Activated gamma-delta T cell treated with anti-CD3 and anti-CD28 coated beads, Interleukin-2, amount 50 U/mL, for 16 hours (primary cell): ENCODE data around the gene INIP.
"Not testable (repeated sequence)": the region's sequence is repeated elsewhere in the genome, so short reads cannot be mapped to it uniquely, and the experiment has no call there.

Experiments used
- DNase-seq: peaks from one replicate; pipeline ENCODE4 v3.0.0-alpha.2; 2020; ENCODE audit warnings: low read depth

Gene INIP

DNA sequence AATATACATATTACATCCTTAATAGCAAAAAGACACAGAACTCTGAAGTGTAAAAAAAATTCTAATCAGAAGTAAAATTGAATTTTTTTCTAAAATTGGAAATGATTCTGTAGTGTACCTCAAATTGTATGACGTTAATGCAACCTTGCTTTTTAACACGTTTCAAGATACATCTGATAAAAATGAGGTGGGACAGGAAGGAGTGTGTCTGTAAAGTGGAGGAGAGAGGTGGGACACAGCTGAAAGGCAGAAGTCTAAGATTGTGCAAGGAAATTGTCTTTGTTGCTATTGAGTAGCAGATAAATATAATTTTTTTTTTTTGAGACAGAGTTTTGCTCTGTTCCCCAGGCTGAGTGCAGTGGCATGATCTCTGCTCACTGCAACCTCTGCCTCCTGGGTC is 17.0 kb upstream of the INIP start:
- no peak for DNase-seq

DNA sequence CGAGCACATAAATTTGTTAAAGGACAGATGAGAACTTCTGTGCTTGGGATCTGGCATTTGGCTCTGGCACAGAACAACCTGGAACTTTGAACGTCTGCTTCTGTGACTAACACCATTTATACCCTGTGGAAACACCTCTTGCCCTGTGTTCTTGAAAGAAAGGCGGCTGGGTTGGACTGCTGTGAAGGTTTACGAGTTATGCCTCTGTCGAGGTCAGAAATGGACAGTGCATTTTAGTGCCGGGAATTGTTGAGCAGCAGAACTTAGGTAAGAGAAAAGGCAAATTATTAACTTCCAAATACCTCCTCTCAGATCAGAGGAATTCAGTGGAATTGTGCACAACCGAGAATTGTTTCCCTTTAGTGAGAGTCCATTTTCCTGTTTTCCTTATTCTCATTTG is 14.1 kb upstream of the INIP start:
- no peak for DNase-seq

DNA sequence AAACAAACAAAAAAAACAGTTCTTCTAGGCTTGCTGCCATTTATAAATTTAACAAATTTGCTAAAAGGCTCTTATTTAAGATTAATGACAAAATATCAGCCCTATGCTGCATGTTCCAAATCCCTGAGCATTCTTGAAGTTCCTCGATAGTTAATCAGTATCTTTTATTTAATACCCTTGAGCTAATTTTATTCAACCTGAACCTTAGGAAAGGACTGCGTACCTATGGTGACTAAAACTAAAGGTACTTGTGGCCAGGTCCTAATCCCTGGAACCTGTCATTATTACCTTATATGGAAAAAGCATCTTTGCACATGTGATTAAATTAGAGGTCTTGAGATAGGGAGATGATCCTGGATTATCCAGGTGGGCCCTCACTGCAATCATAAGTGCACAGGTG is 10.5 kb upstream of the INIP start:
- DNase-seq, result no peak

DNA sequence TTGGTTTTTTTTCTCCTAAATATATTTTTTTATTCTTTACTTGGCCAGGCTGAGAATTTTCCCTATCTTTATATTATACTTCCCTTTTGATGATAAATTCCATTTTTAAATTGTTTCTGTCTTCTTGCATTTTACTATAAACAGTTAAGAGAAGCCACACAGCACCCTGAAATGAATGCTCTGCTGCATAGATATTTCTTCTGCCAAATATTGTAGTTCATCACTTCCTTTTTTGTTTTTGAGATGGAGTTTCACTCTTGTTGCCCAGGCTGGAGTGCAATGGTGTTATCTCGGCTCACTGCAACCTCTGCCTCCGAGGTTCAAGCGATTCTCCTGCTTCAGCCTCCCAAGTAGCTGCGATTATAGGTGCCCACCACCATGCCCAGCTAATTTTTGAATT is 8.5 kb upstream of the INIP start:
- DNase-seq, result no peak

DNA sequence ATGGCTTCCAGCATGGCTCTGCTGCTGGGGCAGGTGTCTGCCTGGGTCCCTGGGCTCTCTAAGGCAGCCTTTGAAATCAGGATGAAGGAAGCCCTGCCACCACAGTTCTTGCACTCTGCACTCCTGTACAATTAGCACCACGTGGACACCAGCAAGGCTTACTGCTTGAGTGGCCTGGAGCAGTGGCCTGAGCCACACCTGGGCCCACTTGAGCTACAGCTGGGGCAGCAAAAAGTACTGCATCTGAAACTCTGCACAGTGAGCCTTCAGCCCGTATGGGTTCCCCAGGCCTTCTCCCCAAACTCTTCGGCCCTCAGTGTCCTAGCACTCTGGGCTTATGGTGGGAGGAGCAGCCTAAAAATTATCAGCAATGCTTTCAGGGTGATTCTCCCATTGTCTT is 8.0 kb upstream of the INIP start:
- DNase-seq, result no peak

DNA sequence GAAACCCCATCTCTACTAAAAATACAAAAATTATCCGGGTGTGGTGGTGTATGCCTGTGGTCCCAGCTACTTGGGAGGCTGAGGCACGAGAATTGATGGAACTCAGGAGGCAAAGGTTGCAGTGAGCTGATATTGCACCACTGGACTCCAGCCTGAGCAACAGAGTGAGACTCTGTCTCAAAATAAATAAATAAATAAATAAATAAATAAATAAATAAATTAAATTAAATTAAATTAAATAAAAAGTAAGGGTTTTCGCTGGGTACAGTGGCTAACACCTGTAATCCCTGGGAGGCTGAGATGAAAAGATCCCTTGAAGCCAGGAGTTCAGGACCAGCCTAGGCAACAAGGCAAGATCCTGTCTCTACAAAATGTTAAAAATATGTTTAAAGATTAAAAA is 4.8 kb upstream of the INIP start:
- not testable (repeated sequence) for DNase-seq

DNA sequence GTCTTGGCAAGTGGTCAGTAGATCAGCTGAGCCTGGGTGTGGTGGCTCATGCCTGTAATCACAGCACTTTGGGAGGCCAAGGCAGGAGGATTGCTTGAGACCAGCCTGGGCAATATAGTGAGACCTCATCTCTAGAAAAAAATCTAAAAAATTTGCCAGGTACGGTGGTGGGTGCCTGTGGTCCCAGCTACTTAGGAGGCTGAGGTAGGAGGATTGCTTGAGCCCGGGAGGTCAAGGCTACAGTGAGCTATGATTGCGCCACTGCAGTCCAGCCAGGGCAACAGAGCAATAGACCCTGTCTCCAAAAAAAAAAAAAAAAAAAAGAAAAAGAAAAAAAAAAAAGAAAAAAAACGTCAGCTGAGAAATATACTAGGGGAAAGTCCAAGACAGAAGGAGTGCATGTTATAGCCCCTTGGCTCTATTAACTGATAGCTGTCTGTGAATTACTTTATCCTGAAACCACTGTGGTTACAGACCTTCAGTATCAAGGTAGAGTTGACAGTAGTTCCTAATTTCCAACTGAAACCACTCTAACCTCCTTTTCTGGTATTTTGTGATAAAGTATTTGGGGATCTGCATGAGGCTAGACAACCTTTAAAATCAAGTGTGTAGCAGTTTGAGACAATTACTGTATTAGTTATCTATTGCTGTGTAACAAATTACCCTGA is 2.3 kb upstream of the INIP start:
- no peak for DNase-seq

DNA sequence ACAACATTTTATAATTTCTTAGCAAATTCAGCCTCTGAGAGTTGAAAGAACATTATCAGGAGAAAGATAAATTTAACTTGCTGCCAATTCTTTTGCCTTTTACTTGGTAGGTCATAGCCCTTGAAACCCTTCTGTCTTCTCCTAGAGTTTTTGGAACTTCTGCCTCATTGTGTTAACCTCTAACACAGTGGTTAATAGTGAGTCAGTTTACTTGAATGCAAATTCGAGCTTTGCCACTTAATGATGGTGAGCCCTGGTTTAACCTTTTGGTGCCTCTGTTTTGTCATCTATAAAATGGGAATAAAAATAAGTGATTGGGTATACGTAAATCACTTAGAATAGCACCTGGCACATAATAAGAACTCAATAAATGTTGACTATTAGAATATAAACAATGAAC is 1.8 kb upstream of the INIP start:
- no peak for DNase-seq

DNA sequence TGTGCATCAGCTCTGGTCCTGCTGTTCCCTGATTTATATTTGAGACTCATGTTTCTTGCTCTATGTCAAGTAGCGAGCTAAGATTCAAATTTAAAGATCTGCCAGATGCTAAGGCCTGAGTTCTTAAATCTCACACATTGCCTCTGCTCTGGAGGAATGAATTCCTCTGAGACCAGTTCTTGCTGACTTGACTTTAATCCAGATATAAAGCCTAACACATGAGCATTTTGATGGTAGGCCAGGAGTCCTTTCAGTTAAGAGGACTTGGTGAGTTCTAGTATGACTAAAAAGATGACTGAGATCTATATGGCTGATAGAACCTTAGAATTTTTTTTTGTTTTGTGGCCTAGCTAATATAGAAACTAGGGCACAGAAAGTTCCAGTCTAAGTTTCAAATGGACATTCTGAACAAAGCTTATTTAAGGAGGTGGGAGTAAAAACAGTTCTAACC is 1.3 kb upstream of the INIP start:
- no peak for DNase-seq

DNA sequence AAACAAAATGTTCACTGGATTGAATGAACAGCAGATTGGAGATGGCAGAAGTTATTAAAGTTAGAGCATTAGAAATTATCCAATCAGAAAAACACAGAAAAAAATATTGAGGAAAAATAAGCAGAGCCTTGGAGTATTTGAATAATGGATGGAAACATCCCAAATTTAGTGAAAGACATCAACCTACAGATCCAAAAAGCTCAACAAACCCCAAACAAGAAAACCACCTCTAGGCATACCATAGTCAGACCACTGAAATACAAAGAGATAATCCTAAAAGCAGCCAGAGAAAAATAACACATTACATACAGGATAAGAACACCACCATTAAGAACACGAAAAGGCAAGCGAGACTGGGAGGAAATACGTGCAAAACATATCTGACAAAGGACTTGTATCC is 5.2 kb downstream of the INIP start:
- no peak for DNase-seq

DNA sequence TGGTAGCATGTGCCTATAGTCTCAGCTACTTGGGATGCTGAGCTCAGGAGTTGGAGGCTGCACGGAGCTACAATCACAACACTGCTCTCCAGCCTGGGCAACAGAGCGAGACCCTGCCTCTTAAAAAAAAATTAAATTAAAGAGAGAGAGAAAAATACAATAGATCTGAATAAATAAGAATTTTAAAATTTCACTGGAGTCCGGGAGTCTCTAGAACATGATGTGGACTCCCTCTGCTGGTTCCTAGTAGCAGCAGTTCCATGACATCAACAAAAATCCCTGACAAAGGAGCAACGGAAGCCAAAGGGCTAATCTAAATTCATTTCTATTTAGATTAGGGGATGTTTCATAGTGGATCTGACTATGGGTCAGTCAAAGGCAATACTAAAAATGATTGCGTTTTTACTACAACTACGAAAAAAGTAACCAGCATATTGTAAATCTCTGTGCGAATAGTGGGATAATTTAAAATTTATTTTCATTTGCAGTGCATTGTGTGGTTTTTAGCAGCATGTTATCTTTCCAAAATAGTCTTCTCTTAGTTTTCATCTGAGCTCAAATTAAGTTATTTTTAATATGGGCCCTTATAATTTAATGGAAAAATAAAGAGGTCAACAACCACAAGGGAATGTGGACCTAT is 6.7 kb downstream of the INIP start:
- no peak for DNase-seq

DNA sequence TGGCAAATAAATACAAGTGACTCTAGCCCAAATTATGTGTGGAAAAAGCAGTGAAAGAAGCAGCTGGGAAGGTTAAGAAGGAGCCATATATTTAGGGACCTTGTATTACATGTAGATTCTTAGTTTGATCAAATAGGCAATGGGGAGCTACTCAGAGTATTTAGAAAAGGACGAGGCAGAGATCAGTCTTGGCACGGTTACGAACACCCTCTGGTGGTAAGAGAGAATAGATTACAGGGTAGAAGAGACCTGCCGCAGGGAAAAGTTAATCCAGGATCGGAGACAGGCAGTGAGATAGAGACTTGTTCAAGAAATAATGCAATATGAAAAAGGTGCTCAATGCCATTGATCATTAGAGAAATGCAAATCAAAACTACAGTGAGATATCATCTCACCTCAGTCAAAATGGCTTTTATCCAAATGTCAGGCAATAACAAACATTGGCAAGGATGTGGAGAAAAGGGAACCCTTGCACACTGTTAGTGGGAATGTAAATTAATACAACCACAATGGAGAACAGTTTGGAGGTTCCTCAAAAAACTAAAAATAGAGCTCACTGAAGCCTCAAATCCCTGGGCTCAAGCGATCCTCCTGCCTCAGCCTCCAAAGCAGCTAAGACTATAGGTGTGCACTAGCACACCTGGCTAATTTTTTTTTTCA is 12.0 kb downstream of the INIP start:
- no peak for DNase-seq

DNA sequence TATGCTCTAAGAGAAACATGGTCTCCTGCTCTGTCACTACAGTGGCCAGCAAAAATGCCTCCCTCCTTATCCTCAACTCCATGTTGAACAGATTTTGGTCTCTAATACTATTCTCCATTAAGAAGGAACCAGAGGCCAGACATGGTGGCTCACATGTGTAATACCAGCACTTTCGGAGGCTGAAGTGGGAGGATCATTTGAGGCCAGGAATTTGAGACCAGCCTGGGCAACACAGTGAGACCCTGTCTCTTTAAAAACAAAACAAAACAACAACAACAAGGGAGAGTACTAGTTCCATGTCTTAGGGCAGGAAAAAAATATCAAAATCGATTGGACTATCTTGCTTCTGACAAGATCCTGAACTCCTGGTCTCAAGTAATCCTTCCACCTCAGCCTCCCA is 14.6 kb downstream of the INIP start:
- DNase-seq, result no peak

DNA sequence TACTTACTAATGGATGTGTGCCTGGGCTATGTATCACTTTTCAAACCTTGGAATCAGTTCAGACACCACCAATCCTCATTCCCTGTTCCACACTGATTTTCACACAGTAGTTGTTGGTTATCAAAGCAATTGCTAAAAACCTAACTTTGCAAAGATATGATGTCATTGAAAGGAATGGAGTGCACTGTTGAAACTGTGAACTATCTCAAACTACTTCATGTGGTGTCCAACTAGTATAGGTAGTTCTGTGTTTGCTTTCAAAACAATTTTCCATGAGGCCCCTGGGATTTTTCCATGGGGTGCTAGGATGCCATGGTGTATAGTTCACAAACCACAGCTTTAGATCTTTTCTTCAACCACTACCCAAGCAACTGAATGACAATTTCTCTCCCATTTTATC is 17.8 kb downstream of the INIP start:
- no peak for DNase-seq

DNA sequence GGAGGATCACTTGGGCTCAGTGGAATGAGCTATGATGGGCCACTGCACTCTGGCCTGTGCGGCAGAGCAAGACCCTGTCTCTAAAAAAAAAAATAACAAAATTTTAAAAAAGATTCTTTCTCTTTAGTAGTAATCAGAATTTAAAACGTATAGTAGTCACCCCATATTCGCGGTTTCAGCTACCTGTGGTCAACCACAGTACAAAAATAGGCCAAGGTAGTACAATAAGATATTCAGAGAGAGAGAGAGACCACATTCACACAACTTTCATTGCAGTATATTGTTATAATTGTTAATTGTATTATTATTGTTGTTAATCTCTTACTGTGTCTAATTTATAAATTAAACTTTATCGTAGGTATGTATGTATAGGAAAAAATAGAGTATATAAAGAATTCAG is 18.7 kb downstream of the INIP start:
- DNase-seq, result no peak

DNA sequence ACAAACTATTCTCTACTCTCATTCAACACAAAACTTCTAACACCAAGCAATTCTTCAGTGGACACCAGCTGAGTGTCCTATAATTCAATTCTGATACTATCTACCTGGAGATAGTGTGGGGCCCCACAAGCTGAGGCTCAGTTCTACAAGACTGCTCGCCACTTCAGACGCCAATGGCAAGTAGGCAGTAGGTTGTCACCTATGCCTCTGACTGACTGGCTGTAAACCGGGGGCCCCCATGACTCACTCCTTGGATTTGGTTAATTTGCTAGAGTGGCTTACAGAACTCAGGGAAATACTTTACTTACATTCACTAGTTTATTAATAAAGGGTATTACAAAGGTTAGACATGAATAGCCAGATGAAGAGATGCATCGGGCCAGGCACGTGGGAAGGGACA is 21.5 kb downstream of the INIP start:
- no peak for DNase-seq

DNA sequence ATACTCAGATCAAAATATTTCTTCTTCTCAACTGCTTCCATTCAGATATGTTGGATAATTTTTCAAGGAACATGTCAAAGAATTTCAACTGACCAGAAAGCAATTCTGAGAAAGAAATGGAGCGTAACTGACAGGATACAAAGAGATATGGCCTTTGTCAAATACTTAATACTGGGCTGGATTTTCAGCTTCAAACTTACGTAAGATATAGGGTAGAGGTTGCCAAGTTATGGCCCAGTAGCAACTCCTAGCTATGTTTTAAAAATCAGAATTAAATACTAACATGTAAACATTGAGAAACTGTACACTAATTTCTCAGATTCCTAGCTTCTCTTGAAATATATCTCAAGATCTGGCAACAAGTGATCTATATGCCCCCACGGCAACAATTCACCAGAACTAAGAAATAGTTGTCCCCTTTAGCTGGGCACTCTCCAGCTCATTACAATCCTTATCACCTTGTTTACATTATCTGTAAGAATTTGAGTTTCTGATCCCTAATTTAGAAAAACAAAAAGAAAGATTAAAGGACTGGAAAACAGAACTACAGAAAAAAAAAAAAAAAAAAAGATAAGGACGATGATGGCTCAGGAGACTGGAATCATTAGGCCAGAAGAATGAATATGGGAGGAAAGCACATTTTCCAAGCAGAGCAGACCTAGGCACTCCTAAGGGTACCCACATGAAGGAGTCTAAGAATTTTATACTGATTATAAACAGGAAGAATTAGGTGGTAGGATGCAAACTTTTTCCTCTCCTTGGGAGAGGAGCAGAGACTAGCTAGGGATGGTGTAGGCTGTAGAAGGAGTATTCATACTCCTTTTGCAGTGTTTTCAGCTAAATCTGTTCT is 23.0 kb downstream of the INIP start:
- no peak for DNase-seq

DNA sequence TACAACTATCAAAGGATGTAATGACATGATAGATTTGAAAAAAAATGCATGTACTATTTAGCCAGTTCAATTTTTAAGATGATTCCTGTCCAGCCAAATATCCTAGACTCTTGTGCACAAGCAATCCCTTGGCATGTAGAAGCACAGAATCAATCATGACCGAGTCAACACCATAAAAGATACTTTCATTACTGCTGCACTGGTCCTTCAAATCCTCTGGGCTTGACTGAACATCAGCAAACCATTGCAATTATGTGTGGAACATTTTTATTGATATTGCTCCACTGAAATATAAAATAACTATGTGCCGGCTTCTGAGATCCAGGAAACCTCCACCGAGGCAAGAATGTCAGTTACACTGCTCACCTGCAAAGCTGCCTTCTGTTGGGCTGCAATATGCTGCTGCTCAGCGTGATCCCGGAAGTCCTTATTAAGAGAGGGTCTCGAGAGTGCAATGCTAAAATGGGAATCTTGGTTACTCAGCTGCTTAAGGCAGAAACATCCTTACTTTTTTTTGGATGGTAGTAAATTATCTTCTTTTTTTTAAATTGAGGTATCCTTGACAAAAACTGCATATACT is 28.7 kb downstream of the INIP start:
- DNase-seq, result no peak

DNA sequence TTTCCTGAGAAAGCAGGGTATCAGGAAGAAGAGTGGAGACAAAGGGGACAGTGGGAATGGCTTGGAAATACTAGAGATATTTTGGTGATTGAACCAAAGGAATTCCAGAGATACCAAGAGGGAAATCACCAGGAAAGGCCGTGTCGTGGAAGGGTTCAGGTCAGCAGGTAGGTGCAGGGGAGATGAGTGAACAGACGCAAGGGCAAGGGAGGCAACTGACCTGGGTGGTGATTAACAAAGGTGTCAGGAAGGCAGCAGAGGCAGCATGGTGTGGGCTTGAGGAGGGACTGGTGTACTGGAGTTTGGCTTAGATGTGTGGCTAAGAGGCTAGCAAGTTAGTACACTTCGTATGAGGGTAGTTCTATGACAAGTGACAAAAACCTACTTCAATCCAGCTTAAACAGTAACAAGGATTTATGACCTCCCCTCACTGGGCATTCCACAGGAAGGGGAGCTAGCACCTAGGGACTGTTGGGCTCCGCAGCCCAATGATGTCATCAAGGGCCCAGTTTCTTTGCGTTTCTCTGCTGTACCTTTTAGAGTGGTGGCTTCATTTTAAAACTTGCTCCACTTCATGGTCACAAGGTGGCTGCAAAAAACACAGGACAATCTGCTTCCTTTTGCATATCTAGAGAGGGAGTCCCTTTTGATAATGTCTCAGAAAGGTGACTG is 37.0 kb downstream of the INIP start:
- no peak for DNase-seq

DNA sequence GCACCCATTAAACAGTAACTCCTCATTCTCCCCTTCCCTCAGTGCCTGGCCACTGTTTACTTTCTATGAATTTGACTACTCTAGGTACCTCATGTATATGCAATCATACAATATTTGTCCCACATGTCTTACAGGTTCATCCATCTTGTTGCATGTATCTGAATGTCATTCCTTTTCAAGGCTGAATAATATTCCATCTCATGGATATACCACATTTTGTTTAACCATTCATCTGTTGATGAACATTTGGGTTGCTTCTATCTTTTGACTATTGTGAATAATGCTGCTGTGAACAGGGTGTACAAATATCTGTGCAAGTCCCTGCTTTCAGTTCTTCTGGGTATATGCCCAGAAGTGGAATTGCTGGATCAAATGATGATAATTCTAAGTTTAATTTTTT is 40.9 kb downstream of the INIP start:
- no peak for DNase-seq

DNA sequence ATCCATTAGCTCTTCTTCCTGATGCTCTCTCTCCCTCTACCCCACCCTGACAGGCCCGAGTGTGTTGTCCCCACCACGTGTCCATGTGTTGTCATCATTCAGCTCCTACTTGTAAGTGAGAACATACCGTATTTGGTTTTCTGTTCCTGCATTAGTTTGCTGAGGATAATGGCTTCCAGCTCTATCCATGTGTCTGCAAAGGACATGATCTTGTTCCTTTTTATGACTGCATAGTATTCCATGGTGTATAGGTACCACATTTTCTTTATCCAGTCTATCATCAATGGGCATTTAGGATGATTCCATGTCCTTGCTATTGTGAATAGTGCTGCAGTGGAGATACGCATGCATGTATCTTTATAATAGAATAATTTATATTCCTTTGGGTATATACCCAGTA is 44.7 kb downstream of the INIP start:
- DNase-seq, result not testable (repeated sequence)
